IPS-18c (cell line): ENCODE results near the gene KLLN.

Experiments
- H3K4me3 ChIP-seq: 2 replicates; pipeline ENCODE4 v1.7.0; 2013; ENCODE audit warnings: low read depth, mild to moderate bottlenecking, low read length, moderate library complexity; ENCODE audit not compliant: insufficient read depth
- H3K9me3 ChIP-seq: one replicate; pipeline ENCODE4 v1.6.1; 2013; ENCODE audit warnings: mild to moderate bottlenecking, low read length, moderate library complexity; ENCODE audit not compliant: control insufficient read depth, insufficient read depth

KLLN gene

DNA sequence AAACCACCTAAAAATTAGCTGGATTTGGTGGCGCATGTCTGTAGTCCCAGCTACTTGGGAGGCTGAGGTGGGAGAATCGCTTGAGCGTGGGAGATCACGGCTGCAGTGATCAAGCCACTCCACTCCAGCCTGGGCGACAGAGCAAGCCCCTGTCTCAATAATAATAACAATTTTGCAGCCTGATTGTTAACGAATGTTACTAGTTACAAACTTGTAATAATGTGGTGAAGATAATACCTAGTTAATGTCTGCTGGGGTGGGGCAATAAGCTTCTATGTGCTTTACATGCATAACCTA is 44.1 kb downstream of the KLLN start:
- Histone ChIP-seq H3K9me3 (no peaks in the 10 kb centered on the region), H3K4me3 (no peak overlapping the region)

DNA sequence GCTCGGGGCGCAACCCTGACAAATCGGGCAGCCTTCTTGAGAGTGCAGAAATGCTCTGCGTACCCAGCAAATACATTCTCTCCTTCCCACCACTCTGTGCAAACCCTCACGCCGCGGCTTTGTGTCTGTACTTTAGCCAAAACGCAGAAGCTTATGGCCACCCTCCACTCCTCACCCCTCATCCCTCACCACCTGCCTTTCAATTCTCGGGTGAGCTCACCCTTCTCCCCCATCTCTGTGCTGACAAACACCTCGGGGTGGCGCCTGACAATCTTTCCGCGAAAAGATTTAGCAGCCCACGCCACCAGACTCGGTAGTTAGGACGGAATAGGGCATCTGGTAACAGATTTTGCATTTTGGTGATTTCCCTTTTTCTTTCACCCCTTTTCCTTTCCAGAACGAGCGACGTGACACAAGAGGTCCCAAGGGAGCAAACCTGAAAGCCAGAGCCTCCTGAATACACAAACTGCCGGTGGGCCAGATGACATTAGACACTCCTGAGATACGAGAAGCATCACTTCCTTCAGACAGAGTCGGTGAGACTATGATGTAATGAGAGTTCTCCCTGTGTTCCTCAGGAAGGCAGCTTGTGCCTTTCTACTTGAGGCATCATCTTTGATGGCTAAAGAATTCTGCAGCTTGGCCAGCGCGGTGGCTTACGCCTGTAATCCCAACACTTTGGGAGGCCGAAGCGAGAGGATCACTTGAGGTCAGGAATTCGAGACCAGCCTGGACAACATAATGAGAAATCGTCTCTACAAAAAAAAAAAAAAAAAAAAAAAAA is 44.6 kb downstream of the KLLN start:
- H3K9me3 ChIP-seq, result no peaks in the 10 kb centered on the region

DNA sequence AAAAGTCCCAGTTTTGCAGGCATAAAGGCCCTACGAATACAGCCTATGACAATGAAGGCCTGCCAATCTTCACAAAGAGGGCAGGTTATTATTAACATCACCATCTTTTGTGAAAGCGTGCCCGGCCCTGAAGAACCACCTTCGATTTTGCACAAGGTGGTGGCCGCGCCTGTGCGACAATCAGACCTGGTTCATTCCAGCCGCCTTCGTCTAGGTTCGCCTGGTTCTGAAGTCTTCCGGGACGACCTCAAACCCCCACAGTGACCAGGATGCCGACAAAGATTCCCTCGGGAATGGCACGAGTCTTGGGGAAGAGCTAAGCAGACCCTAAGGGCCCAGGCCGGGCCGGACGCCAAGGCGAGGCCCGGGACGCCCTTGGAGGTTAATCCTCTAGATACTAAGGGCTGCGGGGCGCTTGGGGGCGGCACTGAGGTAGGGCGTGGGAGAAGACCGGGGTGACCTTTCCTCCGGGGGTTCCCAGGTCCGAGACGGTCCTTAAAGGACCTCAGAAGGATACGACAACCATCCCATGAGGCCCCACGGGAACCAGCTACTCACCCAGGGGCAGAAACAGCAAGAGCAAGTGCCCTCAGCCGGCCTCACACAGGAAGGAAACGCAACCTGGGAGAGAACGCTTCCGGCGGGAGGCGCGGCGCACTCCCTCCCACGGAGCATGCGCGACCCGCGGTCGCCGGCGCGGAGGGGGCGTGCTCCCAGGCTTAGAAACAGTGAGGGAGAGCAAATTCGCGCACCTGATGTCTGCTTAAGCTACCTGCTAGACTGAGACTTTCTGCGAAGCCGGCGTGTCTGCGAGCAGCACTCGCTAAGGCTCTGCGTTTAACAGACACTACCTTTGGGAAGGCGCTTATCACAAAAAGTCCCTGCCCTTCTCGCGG is 45.5 kb downstream of the KLLN start, which contains the start of gene ATAD1:
ATAD1 (minus strand) TSS at position 618 of the 896 bp plus-strand sequence. CDS start 3,627 bp downstream, outside the sequence.
- Histone ChIP-seq H3K9me3 (no peaks in the 10 kb centered on the region), H3K4me3 (peak within 1 kb of the TSS; percentile 91)

More for the DNA sequence above, 44.6 kb downstream of the KLLN start:
- peak overlapping the region; percentile 91 for H3K4me3 ChIP-seq

DNA sequence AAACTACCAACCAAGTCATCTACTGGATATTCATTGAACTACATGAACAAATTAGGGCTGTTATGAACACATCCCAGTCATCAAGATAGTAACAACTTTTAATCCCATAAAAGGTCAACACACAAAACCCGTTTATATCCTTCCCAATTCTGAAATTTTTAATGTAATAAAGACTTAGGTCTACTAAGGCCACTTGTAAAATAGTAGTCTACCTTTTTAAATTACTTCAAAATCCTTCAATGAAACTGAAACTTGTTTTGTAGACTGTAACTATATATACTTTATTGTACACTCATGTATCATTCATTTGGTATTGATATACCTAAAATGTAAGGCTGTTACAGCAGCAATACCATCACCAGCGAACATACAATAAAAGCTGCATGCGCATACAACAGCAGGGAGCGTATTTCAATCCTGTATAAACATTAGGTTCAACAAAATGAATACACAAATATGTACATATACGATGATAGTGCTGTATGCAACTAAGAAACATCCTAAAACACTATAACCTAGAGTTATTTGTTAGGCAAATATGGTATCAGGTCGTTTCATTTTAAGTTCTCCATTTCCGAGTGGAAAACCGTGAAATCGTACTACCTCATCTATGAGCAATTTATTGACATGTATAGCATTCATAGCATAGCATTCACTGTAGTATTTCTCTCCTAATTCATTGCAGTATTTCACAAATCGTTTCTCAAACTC is 46.3 kb downstream of the KLLN start:
- no peaks in the 10 kb centered on the region for H3K9me3 ChIP-seq
- H3K4me3 ChIP-seq, result peak overlapping the region; percentile 91

DNA sequence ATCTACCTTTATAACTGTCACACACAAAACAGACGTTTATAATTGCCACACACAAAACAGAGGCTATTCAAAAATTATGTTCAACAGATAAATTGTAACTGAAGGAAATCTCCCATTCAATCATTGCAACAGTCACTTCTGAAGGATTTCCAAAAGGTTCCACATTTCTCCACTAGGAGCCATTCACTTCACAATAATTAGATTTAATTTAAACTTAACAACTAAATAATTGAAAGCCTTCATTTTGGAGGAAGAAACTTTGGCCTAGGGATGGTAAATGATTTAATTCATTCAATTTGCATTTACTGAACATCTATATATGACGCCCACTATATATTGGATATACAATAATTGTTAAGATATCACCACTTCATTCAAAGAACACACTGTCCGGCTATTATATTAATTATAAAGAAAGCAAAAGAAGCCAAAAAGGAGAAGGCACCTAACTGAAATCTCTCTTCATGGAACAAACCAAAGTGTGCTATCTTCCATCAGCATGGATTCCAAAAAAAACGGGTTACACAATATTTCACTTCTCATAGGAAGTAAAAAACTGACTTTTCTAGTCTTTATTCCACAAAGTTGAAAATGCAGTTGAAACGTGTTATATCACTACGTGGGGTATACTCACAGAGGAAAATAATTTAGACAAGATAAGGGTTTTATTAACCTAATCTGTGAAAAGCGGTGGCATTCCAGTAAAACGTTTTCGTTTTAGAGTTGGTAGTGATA is 47.0 kb downstream of the KLLN start:
- Histone ChIP-seq H3K9me3 (no peaks in the 10 kb centered on the region), H3K4me3 (peak overlapping the region; percentile 91; the same call in 1 of the 2 replicates)
